K562 (cell line): ENCODE results near the gene ANKS1A. TPM values are rescaled to one million over a fixed set of nuclear protein-coding genes. Genes with fewer than 3 reads are reported as not detected.

ENCODE experiments used
- ATAC-seq: fragments of 200-7000 bp; cut with Tn5 transposase; 3 replicates; pipeline ENCODE4 v1.9.1; 2020; ENCODE audit warnings: moderate library complexity
- BruUV-seq: library from RNA; stranded (reverse); fragments of 400-500 nt; replicated peaks from 2 replicates; lab custom pipeline; 2021; lab: Mats Ljungman, UMichigan
- CTCF ChIA-PET: fragments of 300-600 bp; formaldehyde crosslinking; extraction: SDS; loops from one replicate; lab custom pipeline; 2021; ENCODE audit warnings: low intra/inter-chr PET ratio; lab: Yijun Ruan, JAX
- POLR2A ChIA-PET: fragments of 300-600, 350-650 bp; sonication (Branson Sonifier 250); formaldehyde crosslinking; extraction: SDS; loops from one replicate; lab custom pipeline; 2021; ENCODE audit warnings: antibody characterized with exemption, inconsistent platforms; lab: Yijun Ruan, JAX
- DNase-seq, 4 experiments: peaks; one replicate each; pipeline versions ENCODE4 v3.0.0 to v3.0.0-alpha.2; 2011 to 2018; ENCODE audit warnings: low spot score in 3 of 4, mixed read lengths in 3 of 4; ENCODE audit errors: extremely low read depth in 1 of 4
- FAIRE-seq: peaks from 2 replicates; lab custom pipeline; 2011; peaks lifted over from hg19 to GRCh38; lab: Jason Lieb, UNC
- H2AFZ ChIP-seq: 2 replicates; pipeline ENCODE4 v1.6.0; 2011; ENCODE audit warnings: low read depth, low read length, control low read depth, inconsistent platforms
- H3K27ac ChIP-seq: fragments of 200-600 bp; 3 replicates; pipeline ENCODE4 v1.8.0; 2011; ENCODE audit warnings: low read depth, mild to moderate bottlenecking, control low read depth, inconsistent platforms, low read length, moderate library complexity, mixed read lengths; ENCODE audit errors: extremely low read depth
- H3K27me3 ChIP-seq, 2 experiments: fragments of 300-600 bp in 1 of 2; 2 replicates in 1 of 2; 3 replicates in 1 of 2; pipeline versions ENCODE4 v1.6.0 to v1.8.0; 2011; ENCODE audit warnings: inconsistent platforms in 2 of 2, low read length in 2 of 2, mild to moderate bottlenecking in 1 of 2, mixed read lengths in 1 of 2, moderate library complexity in 1 of 2; ENCODE audit not compliant: control insufficient read depth in 2 of 2, insufficient read depth in 2 of 2
- H3K36me3 ChIP-seq: fragments of 300-600 bp; 3 replicates; pipeline ENCODE4 v1.8.0; 2011; ENCODE audit warnings: mild to moderate bottlenecking, low read length, inconsistent platforms; ENCODE audit not compliant: control insufficient read depth, insufficient read depth
- H3K4me1 ChIP-seq, 2 experiments: fragments of 200-600 bp in 1 of 2; replicated peaks in 1 of 2; 2 replicates in 1 of 2; 3 replicates in 1 of 2; pipeline versions ENCODE4 v1.5.1 to v1.8.0; 2011; ENCODE audit warnings: inconsistent platforms in 2 of 2, low read length in 2 of 2, mild to moderate bottlenecking in 1 of 2, mixed read lengths in 1 of 2, moderate library complexity in 1 of 2; ENCODE audit not compliant: control insufficient read depth in 2 of 2, insufficient read depth in 2 of 2
- H3K4me2 ChIP-seq: 2 replicates; pipeline ENCODE4 v1.6.1; 2011; ENCODE audit warnings: low read length, control low read depth, inconsistent platforms, mixed read lengths; ENCODE audit not compliant: insufficient read depth
- H3K4me3 ChIP-seq: fragments of 200-600 bp; sonication (generic), shearing (Covaris generic); 2 replicates; pipeline ENCODE4 v1.5.1; 2016; ENCODE audit warnings: control low read depth, inconsistent platforms
- H3K79me2 ChIP-seq: fragments of 200-600 bp; 3 replicates; pipeline ENCODE4 v1.8.0; 2011; ENCODE audit warnings: low read length, inconsistent platforms; ENCODE audit not compliant: control insufficient read depth, insufficient read depth
- H3K9ac ChIP-seq, 2 experiments: 2 replicates each; pipeline versions ENCODE4 v1.6.0 to v1.6.1; 2011; ENCODE audit warnings: low read depth in 2 of 2, low read length in 2 of 2, control low read depth in 1 of 2, inconsistent platforms in 1 of 2, mild to moderate bottlenecking in 1 of 2, mixed read lengths in 1 of 2; ENCODE audit not compliant: insufficient read depth in 1 of 2
- H3K9me1 ChIP-seq: one replicate; pipeline ENCODE4 v1.6.0; 2011; ENCODE audit warnings: inconsistent platforms, mild to moderate bottlenecking, low read length, moderate library complexity; ENCODE audit not compliant: control insufficient read depth, insufficient read depth
- H3K9me3 ChIP-seq: replicated peaks from 2 replicates; pipeline ENCODE4 v1.5.1; 2011; ENCODE audit warnings: low read depth, low read length, inconsistent platforms; ENCODE audit not compliant: control insufficient read depth, insufficient read depth
- H4K20me1 ChIP-seq: replicated peaks from 2 replicates; pipeline ENCODE4 v1.6.1; 2011; ENCODE audit warnings: low read length, inconsistent platforms, mixed read lengths; ENCODE audit not compliant: control insufficient read depth, insufficient read depth
- C11orf30 ChIP-seq: fragments of 450-650 bp; IDR thresholded peaks from 2 replicates; pipeline ENCODE4 v1.6.1; 2016; ENCODE audit warnings: low read depth, mild to moderate bottlenecking
- HNRNPH1 ChIP-seq: fragments of 200-400 bp; formaldehyde crosslinking; optimal IDR thresholded peaks from 2 replicates; pipeline ENCODE3; 2017; ENCODE audit warnings: low read depth, mild to moderate bottlenecking, low read length, moderate library complexity
- MBD2 ChIP-seq: sonication (generic); IDR thresholded peaks from 2 replicates; pipeline ENCODE4 v1.6.1; 2016; ENCODE audit warnings: low read depth, borderline replicate concordance
- PCBP1 ChIP-seq: fragments of 200-400 bp; formaldehyde crosslinking; IDR thresholded peaks from 2 replicates; pipeline ENCODE4 v1.6.1; 2018; ENCODE audit warnings: mild to moderate bottlenecking, low read depth, low read length; ENCODE audit not compliant: poor library complexity, severe bottlenecking
- PHF21A ChIP-seq: fragments of 450-650 bp; IDR thresholded peaks from 2 replicates; pipeline ENCODE4 v1.6.1; 2017; ENCODE audit warnings: low read depth, borderline replicate concordance
- SAFB ChIP-seq: fragments of 200-400 bp; formaldehyde crosslinking; IDR thresholded peaks from 2 replicates; pipeline ENCODE4 v1.6.1; 2017; ENCODE audit warnings: low read depth, low read length, borderline replicate concordance
- SOX6 ChIP-seq: fragments of 450-650 bp; IDR thresholded peaks from 2 replicates; pipeline ENCODE4 v1.6.1; 2014; ENCODE audit warnings: mild to moderate bottlenecking
- ZNF316 ChIP-seq: fragments of 450-650 bp; IDR thresholded peaks from 2 replicates; pipeline ENCODE4 v1.6.1; 2016
- ZNF707 ChIP-seq: fragments of 250-450 bp; sonication (Bioruptor Pico); conservative IDR thresholded peaks from 2 replicates; pipeline ENCODE4 v1.8.0; 2022; ENCODE audit warnings: inconsistent platforms, mild to moderate bottlenecking, moderate library complexity
- WGBS: fragments of 100-300 bp; shearing (Covaris generic); methylation state at CpG from one replicate; pipeline ENCODE4 v1.1.6; 2016; ENCODE audit warnings: low coverage, mixed read lengths; ENCODE audit not compliant: insufficient coverage; ENCODE audit errors: missing lambda C conversion rate; 5-methylcytosine and 5-hydroxymethylcytosine counted together
- in situ Hi-C: fragments of 300-500 bp; cut with MboI; formaldehyde crosslinking; loops from 4 replicates; pipeline ENCODE4 v1.15.0; 2018; ENCODE audit warnings: inconsistent platforms, mixed read lengths
- intact Hi-C: fragments of 100-400 bp; cut with micrococcal nuclease; formaldehyde crosslinking; loops from 2 replicates; pipeline ENCODE4 v1.14.2; 2022
- polyA plus RNA-seq, 8 experiments: library from polyadenylated mRNA; depleted of rRNA in 4 of 8; stranded (reverse) in 5 of 8; unstranded in 3 of 8; fragments of >200 nt; fragmentation: Nextera tagmentation in 2 of 8; fragmentation: Illumina TruSeq in 1 of 8; extraction: Ambion mirVana in 2 of 8; extraction: Trizol in 1 of 8; gene quantifications; 2 replicates each; pipeline versions ENCODE4 v1.2.1 to v1.2.3, GENCODE V29; 2011 to 2014; ENCODE audit warnings: inconsistent platforms in 1 of 8, missing spikeins in 1 of 8
- total RNA-seq, 7 experiments: library from RNA; depleted of rRNA in 6 of 7; stranded (reverse); fragments of >200 nt in 6 of 7; fragmentation: Illumina TruSeq in 2 of 7; extraction: Trizol in 2 of 7; gene quantifications; 2 replicates each; pipeline versions ENCODE4 v1.2.1 to v1.2.3, GENCODE V29; 2011 to 2021; ENCODE audit warnings: low replicate concordance in 1 of 7
- TF ChIP-seq, protein P1 (sequence below): fragments of 450-650 bp; formaldehyde crosslinking; IDR thresholded peaks from 2 replicates; pipeline ENCODE4 v1.4.0; 2022; ENCODE audit warnings: missing genetic modification characterization
- TF ChIP-seq, protein P2 (sequence below): fragments of 450-650 bp; IDR thresholded peaks from 2 replicates; pipeline ENCODE4 v1.7.0; 2016; ENCODE audit warnings: borderline replicate concordance
- TF ChIP-seq, protein P3 (sequence below): IDR thresholded peaks from 2 replicates; pipeline ENCODE4 v1.6.1; 2014; ENCODE audit warnings: antibody characterized with exemption

The ANKS1A gene
- total and polyA plus RNA-seq, 9 of the 15 experiments (the other 6 are each of a cell fraction or from before 2014, with no cell fraction given) = 1.1 to 13.8 (median 5.3) TPM

DNA sequence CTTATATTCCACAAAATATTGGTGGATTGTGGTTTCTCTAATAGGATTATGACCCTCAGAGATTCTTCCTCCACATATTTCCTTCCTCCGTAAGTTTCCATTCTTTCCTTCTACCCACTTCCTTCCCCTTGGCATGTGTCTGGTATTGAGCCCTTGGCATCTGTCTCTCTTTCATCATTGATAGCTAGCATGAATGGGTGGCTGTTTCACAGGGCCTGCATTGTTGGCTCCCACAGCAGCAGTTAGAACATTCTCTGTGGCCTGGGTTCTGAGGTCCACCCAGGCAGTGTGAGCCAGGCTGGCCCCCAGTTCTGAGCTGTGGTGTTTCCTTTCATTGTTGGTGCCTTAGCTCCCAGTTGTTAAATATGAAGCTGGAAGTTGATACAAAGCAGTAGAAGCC, 125.3 kb downstream of the ANKS1A start:
- ATAC-seq (no peak), FAIRE-seq (no peak), DNase-seq (no peak)
- intact Hi-C loops = no loop called here
- Histone ChIP-seq H3K4me2 (no peak overlapping the region), H3K9me1 (no peaks in the 10 kb centered on the region), H3K4me3 (no peak overlapping the region), H4K20me1 (no peaks in the 10 kb centered on the region), H3K9ac (no peak overlapping the region), H3K36me3 (peaks cover 11% of the 10 kb centered on the region; the same call in 1 of the 3 replicates), H2AFZ (no peak overlapping the region), H3K27ac (no peak overlapping the region), H3K9me3 (no peaks in the 10 kb centered on the region), H3K27me3 (no peaks in the 10 kb centered on the region), H3K79me2 (no peaks in the 10 kb centered on the region), H3K4me1 (peaks cover 7 to 8% of the 10 kb centered on the region in 2 experiments; a peak in 3 of 5 replicates)
- TF ChIP-seq, protein P1, sequence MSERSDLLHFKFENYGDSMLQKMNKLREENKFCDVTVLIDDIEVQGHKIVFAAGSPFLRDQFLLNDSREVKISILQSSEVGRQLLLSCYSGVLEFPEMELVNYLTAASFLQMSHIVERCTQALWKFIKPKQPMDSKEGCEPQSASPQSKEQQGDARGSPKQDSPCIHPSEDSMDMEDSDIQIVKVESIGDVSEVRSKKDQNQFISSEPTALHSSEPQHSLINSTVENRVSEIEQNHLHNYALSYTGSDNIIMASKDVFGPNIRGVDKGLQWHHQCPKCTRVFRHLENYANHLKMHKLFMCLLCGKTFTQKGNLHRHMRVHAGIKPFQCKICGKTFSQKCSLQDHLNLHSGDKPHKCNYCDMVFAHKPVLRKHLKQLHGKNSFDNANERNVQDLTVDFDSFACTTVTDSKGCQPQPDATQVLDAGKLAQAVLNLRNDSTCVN = no peak
- TF ChIP-seq HNRNPH1 = no peak
- no peak for TF ChIP-seq ZNF316
- TF ChIP-seq PCBP1 = no peak
- TF ChIP-seq, protein P2, sequence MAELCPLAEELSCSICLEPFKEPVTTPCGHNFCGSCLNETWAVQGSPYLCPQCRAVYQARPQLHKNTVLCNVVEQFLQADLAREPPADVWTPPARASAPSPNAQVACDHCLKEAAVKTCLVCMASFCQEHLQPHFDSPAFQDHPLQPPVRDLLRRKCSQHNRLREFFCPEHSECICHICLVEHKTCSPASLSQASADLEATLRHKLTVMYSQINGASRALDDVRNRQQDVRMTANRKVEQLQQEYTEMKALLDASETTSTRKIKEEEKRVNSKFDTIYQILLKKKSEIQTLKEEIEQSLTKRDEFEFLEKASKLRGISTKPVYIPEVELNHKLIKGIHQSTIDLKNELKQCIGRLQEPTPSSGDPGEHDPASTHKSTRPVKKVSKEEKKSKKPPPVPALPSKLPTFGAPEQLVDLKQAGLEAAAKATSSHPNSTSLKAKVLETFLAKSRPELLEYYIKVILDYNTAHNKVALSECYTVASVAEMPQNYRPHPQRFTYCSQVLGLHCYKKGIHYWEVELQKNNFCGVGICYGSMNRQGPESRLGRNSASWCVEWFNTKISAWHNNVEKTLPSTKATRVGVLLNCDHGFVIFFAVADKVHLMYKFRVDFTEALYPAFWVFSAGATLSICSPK = no peak
- no peak for TF ChIP-seq PHF21A
- no peak for TF ChIP-seq SOX6
- TF ChIP-seq, protein P3, sequence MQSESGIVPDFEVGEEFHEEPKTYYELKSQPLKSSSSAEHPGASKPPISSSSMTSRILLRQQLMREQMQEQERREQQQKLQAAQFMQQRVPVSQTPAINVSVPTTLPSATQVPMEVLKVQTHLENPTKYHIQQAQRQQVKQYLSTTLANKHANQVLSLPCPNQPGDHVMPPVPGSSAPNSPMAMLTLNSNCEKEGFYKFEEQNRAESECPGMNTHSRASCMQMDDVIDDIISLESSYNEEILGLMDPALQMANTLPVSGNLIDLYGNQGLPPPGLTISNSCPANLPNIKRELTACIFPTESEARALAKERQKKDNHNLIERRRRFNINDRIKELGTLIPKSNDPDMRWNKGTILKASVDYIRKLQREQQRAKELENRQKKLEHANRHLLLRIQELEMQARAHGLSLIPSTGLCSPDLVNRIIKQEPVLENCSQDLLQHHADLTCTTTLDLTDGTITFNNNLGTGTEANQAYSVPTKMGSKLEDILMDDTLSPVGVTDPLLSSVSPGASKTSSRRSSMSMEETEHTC = no peak
- TF ChIP-seq MBD2 = no peak
- no peak for TF ChIP-seq ZNF707 (CRISPR knock-in tag)
- TF ChIP-seq C11orf30 = no peak
- TF ChIP-seq SAFB = no peak
- WGBS = 87% methylated on average over 1 of the region's 1 CpG
- in situ Hi-C loops = no loop called here
- ChIA-PET POLR2A (interaction anchor here (0.8 kb wide), 1 partner anchor 93 kb away, joined by 3 read pairs; no protein-coding TSS in a partner anchor), CTCF (no interaction called here)
- no TSS peak for BruUV-seq
